GM23338 (cell line): Measurements from ENCODE around the gene HOXA9. TPM values are rescaled to one million over a fixed set of nuclear protein-coding genes. Genes with fewer than 3 reads are reported as not detected.

Experiments
- ATAC-seq: fragments of 200-7000 bp; cut with Tn5 transposase; 3 replicates; pipeline ENCODE4 v1.9.1; 2020
- DNase-seq: peaks from one replicate; pipeline ENCODE4 v3.0.0-alpha.2; 2015; ENCODE audit warnings: low spot score
- H2AFZ ChIP-seq: fragments of 200-600 bp; sonication (generic); 2 replicates; pipeline ENCODE4 v1.8.0; 2016; ENCODE audit warnings: antibody characterized with exemption, mild to moderate bottlenecking, moderate library complexity
- H3F3A ChIP-seq: fragments of 200-600 bp; sonication (generic); replicated peaks from 2 replicates; pipeline ENCODE4 v1.8.0; 2017; ENCODE audit warnings: antibody characterized with exemption, mixed run types, low read depth
- H3K27ac ChIP-seq: fragments of 200-600 bp; sonication (generic); 2 replicates; pipeline ENCODE4 v1.6.1; 2016; ENCODE audit warnings: low read depth
- H3K27me3 ChIP-seq: fragments of 200-600 bp; sonication (generic); 2 replicates; pipeline ENCODE4 v1.8.0; 2016; ENCODE audit warnings: mild to moderate bottlenecking, mixed run types, moderate library complexity; ENCODE audit not compliant: insufficient read depth
- H3K36me3 ChIP-seq: fragments of 200-600 bp; sonication (generic); 2 replicates; pipeline ENCODE4 v1.8.0; 2016; ENCODE audit warnings: mild to moderate bottlenecking; ENCODE audit not compliant: insufficient read depth
- H3K4me1 ChIP-seq: fragments of 200-600 bp; sonication (generic); 2 replicates; pipeline ENCODE4 v1.8.0; 2016; ENCODE audit warnings: mild to moderate bottlenecking, moderate library complexity; ENCODE audit not compliant: insufficient read depth
- H3K4me2 ChIP-seq: fragments of 200-600 bp; sonication (generic); 2 replicates; pipeline ENCODE4 v1.7.1; 2017; ENCODE audit warnings: mixed run types
- H3K4me3 ChIP-seq: fragments of 200-600 bp; sonication (generic); 2 replicates; pipeline ENCODE4 v1.6.1; 2016; ENCODE audit warnings: mixed run types
- H3K79me2 ChIP-seq: fragments of 200-600 bp; sonication (generic); replicated peaks from 2 replicates; pipeline ENCODE4 v1.8.0; 2017; ENCODE audit warnings: mild to moderate bottlenecking; ENCODE audit not compliant: insufficient read depth
- H3K9me2 ChIP-seq: fragments of 200-600 bp; sonication (generic); 2 replicates; pipeline ENCODE4 v1.8.0; 2017; ENCODE audit not compliant: insufficient read depth
- H4K20me1 ChIP-seq: fragments of 200-600 bp; sonication (generic); replicated peaks from 2 replicates; pipeline ENCODE4 v1.8.0; 2017; ENCODE audit warnings: mild to moderate bottlenecking; ENCODE audit not compliant: insufficient read depth
- H3K27ac Mint-ChIP-seq: 2 replicates; pipeline ENCODE4 v1.8.0; 2020; ENCODE audit warnings: inconsistent platforms, mild to moderate bottlenecking, moderate library complexity, mixed read lengths
- H3K27me3 Mint-ChIP-seq: 3 replicates; pipeline ENCODE4 v1.8.0; 2022; ENCODE audit warnings: low read depth, mild to moderate bottlenecking, moderate library complexity, mixed read lengths, inconsistent platforms; ENCODE audit not compliant: insufficient read depth, poor library complexity
- H3K36me3 Mint-ChIP-seq: 3 replicates; pipeline ENCODE4 v1.8.0; 2021; ENCODE audit warnings: low read depth, mild to moderate bottlenecking, inconsistent platforms, moderate library complexity, mixed read lengths
- H3K4me1 Mint-ChIP-seq: 3 replicates; pipeline ENCODE4 v1.8.0; 2020; ENCODE audit warnings: mild to moderate bottlenecking, inconsistent platforms, mixed read lengths
- H3K4me3 Mint-ChIP-seq: 3 replicates; pipeline ENCODE4 v1.8.0; 2021; ENCODE audit warnings: moderate library complexity, mild to moderate bottlenecking, inconsistent platforms, mixed read lengths
- H3K9me3 Mint-ChIP-seq: 3 replicates; pipeline ENCODE4 v1.8.0; 2020; ENCODE audit warnings: moderate library complexity, mild to moderate bottlenecking, inconsistent platforms, mixed read lengths
- CREB1 ChIP-seq: fragments of 250-450 bp; sonication (Bioruptor Pico); IDR thresholded peaks from 2 replicates; pipeline ENCODE4 v1.5.0; 2020; ENCODE audit warnings: low read depth, mild to moderate bottlenecking, moderate library complexity
- CTCF ChIP-seq, 2 experiments: fragments of 200-600 bp in 1 of 2; sonication (generic) in 1 of 2; conservative IDR thresholded peaks; 2 replicates each; pipeline versions ENCODE4 v1.5.1 to v1.6.1; 2016 to 2017; ENCODE audit warnings: antibody characterized with exemption in 2 of 2, low read depth in 2 of 2, mild to moderate bottlenecking in 2 of 2, moderate library complexity in 1 of 2
- EZH2 ChIP-seq: fragments of 200-600 bp; sonication (generic); IDR thresholded peaks from one replicate; pipeline ENCODE4 v1.8.0; 2017; ENCODE audit warnings: antibody characterized with exemption, mild to moderate bottlenecking, low read depth; ENCODE audit not compliant: unreplicated experiment
- EZH2phosphoT487 ChIP-seq: fragments of 200-600 bp; sonication (generic); IDR thresholded peaks from one replicate; pipeline ENCODE4 v1.8.1; 2018; ENCODE audit warnings: antibody characterized with exemption; ENCODE audit not compliant: unreplicated experiment
- POLR2AphosphoS5 ChIP-seq: IDR thresholded peaks from 2 replicates; pipeline ENCODE4 v1.6.1; 2016; ENCODE audit warnings: antibody characterized with exemption, low read depth
- STAT1 ChIP-seq: IDR thresholded peaks from one replicate; pipeline ENCODE4 v1.6.1; 2016; ENCODE audit warnings: antibody characterized with exemption; ENCODE audit not compliant: unreplicated experiment
- ZNF331 ChIP-seq: fragments of 250-450 bp; sonication (Bioruptor Pico); IDR thresholded peaks from 2 replicates; pipeline ENCODE4 v1.5.0; 2020; ENCODE audit warnings: low read depth, mild to moderate bottlenecking, moderate library complexity
- polyA plus RNA-seq: library from polyadenylated mRNA; unstranded; fragments of >200 nt; fragmentation: Nextera tagmentation; extraction: Ambion mirVana; gene quantifications from 2 replicates; pipeline ENCODE4 v1.2.1, GENCODE V29; 2016
- total RNA-seq: library from RNA; depleted of rRNA; stranded (reverse); fragments of >200 nt; shearing (Covaris generic); gene quantifications from 2 replicates; pipeline ENCODE4 v1.2.3, GENCODE V29; 2014

Gene HOXA9
- total and polyA plus RNA-seq, 2 experiments from 2014 or later = not detected

- no peak for TF ChIP-seq CTCF (conservative IDR thresholded peaks at IDR 0.05; ENCODE audit: low read depth in 2 of 2)
- no peak for TF ChIP-seq CREB1 (CRISPR knock-in tag)
- TF ChIP-seq POLR2AphosphoS5 = no peak
- no peak for TF ChIP-seq ZNF331 (CRISPR knock-in tag)
These were observed 5.9 kb upstream of the HOXA9 start (continued) for GRCh38 chr7:27171325-27171636.

- H3F3A ChIP-seq = peaks cover 60% of the 10 kb centered on the region
- H3K9me3 Mint-ChIP-seq = peaks cover 17% of the 10 kb centered on the region; the same call in 2 of the 3 replicates
- no peaks in the 10 kb centered on the region; the same call in 2 of the 3 replicates for H3K36me3 Mint-ChIP-seq
- H3K27me3 ChIP-seq = peaks cover 100% of the 10 kb centered on the region
- peaks cover 17% of the 10 kb centered on the region; the same call in 2 of the 3 replicates for H3K4me1 Mint-ChIP-seq
- no peak overlapping the region; the same call in 2 of the 3 replicates for H3K4me3 Mint-ChIP-seq
- H4K20me1 ChIP-seq = peaks cover 45% of the 10 kb centered on the region
- no peak overlapping the region for H2AFZ ChIP-seq
- peaks cover 27% of the 10 kb centered on the region for H3K4me1 ChIP-seq
- H3K27ac ChIP-seq = no peak overlapping the region
- ATAC-seq = no peak
- no peaks in the 10 kb centered on the region for H3K9me2 ChIP-seq
- TF ChIP-seq CTCF (conservative IDR thresholded peaks at IDR 0.05; ENCODE audit: low read depth in 2 of 2) (no peak), EZH2 (peak; percentile 87)
- H3K36me3 ChIP-seq = no peaks in the 10 kb centered on the region
- no peak for DNase-seq
- H3K27ac Mint-ChIP-seq = no peak overlapping the region
- peaks cover 95% of the 10 kb centered on the region for H3K27me3 Mint-ChIP-seq
- H3K79me2 ChIP-seq = no peaks in the 10 kb centered on the region
- peak overlapping the region; percentile 55 for H3K4me2 ChIP-seq
- H3K4me3 ChIP-seq = peak overlapping the region; percentile 36; the same call in 1 of the 2 replicates
These were observed 5.3 kb upstream of the HOXA9 start for GRCh38 chr7:27170426-27171324.

GRCh38 chr7:27169658-27170425 lies 4.5 kb upstream of the HOXA9 start:
- Histone ChIP-seq H2AFZ (no peak overlapping the region), H3K27me3 (peaks cover 100% of the 10 kb centered on the region), H3K4me3 (peak overlapping the region; percentile 36), H3K4me2 (peak overlapping the region; percentile 55), H3K27ac (no peak overlapping the region), H3K4me1 (peaks cover 20% of the 10 kb centered on the region), H3K79me2 (no peaks in the 10 kb centered on the region), H3F3A (peaks cover 55% of the 10 kb centered on the region), H4K20me1 (peaks cover 44% of the 10 kb centered on the region), H3K36me3 (no peaks in the 10 kb centered on the region), H3K9me2 (no peaks in the 10 kb centered on the region)
- Mint-ChIP-seq H3K4me3 (no peak overlapping the region; the same call in 2 of the 3 replicates), H3K4me1 (peaks cover 14% of the 10 kb centered on the region; the same call in 2 of the 3 replicates), H3K27ac (no peak overlapping the region), H3K36me3 (no peaks in the 10 kb centered on the region; the same call in 2 of the 3 replicates), H3K9me3 (peaks cover 19% of the 10 kb centered on the region; the same call in 2 of the 3 replicates), H3K27me3 (peaks cover 95% of the 10 kb centered on the region)
- peak; percentile 34 for ATAC-seq
- peak; percentile 82 for DNase-seq
- TF ChIP-seq EZH2 (peak; percentile 99), CTCF (conservative IDR thresholded peaks at IDR 0.05; ENCODE audit: low read depth in 2 of 2) (no peak), STAT1 (no peak), EZH2phosphoT487 (peak; percentile 99)
